ENCODE results near the gene GPR75. TPM values are rescaled to one million over a fixed set of nuclear protein-coding genes. Genes with fewer than 3 reads are reported as not detected.
"Not testable (repeated sequence)": the region's sequence is repeated elsewhere in the genome, so short reads cannot be mapped to it uniquely, and the experiment has no call there.

GPR75 gene
- total RNA-seq, 4 donors from 2014 or later: 1.2 to 4.6 (median 2.8) TPM

DNA sequence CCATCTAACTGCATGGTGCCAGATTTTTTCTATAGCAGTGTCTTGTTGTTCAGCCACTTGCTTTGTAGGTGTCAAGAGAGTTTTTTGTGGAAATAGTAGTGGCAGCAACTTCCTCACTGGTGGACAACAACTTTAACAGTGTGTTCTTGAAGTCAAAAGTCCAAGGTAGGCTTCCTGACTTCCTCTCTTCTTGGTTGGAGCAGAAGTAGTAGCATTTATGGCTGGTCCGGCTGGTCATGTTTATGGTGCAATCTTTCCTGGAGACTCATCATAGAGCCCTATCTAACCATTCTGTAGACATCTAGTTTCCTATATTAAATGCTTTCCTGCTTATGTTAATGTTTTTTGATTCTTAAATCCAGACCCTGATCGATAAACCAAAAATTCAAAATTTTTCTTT, 11.7 kb downstream of the GPR75 start:
- WGBS: 97% methylated on average over 2 of the region's 2 CpGs

GRCh38 chr2:53843595-53843994, 16.2 kb downstream of the GPR75 start:
- no peak for DNase-seq (ENCODE audit: extremely low spot score)
- H3K4me3 ChIP-seq: no peak overlapping the region
- 71% methylated on average over 2 of the region's 2 CpGs for WGBS
- peaks cover 0 to 6% (median 0%) of the 10 kb centered on the region in 4 donors for H3K9me3 ChIP-seq
- intact Hi-C loops (cut with DNase I): no loop called here
- H3K4me1 ChIP-seq: no peaks in the 10 kb centered on the region
- H3K27me3 ChIP-seq: no peaks in the 10 kb centered on the region
- no peak overlapping the region for H3K27ac ChIP-seq (replicated peaks in 1 of 4)
- TF ChIP-seq CTCF (IDR thresholded peaks at IDR 0.05) (no peak), EP300 (IDR thresholded peaks at IDR 0.05) (no peak), POLR2A (IDR thresholded peaks at IDR 0.05; ENCODE audit: low read depth) (no peak), POLR2AphosphoS5 (IDR thresholded peaks at IDR 0.05) (no peak)
- no peaks in the 10 kb centered on the region for H3K36me3 ChIP-seq

More for the DNA sequence above, 11.7 kb downstream of the GPR75 start:
- H3K4me1 ChIP-seq: no peaks in the 10 kb centered on the region
- H3K27ac ChIP-seq (replicated peaks in 1 of 4): no peak overlapping the region
- DNase-seq (ENCODE audit: extremely low spot score): no peak
- no peaks in the 10 kb centered on the region for H3K9me3 ChIP-seq
- H3K4me3 ChIP-seq: no peak overlapping the region
- intact Hi-C loops (cut with DNase I): no loop called here
- TF ChIP-seq POLR2AphosphoS5 (IDR thresholded peaks at IDR 0.05) (no peak), EP300 (IDR thresholded peaks at IDR 0.05) (no peak)
- H3K36me3 ChIP-seq: peaks cover 0 to 6% (median 1%) of the 10 kb centered on the region in 4 donors
- H3K27me3 ChIP-seq: no peaks in the 10 kb centered on the region

DNA sequence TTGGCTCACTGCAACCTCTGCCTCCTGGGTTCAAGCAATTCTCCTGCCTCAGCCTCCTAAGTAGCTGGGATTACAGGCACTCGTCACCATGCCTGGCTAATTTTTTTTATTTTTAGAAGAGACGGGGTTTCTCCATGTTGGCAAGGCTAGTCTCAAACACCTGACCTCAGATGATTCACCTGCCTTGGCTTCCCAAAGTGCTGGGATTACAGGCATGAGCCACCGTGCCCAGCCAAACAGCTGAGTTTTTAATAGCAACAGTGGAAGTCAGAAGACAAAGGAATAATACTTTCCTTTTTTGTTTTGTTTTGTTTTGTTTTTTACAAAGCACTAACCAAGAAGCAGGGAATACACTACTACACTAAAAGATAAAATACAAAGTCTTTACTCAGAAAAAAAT, 16.9 kb downstream of the GPR75 start:
- TF ChIP-seq POLR2AphosphoS5 (IDR thresholded peaks at IDR 0.05) (no peak), EP300 (IDR thresholded peaks at IDR 0.05) (no peak), POLR2A (IDR thresholded peaks at IDR 0.05; ENCODE audit: low read depth) (no peak), CTCF (IDR thresholded peaks at IDR 0.05) (no peak)
- H3K4me3 ChIP-seq: no peak overlapping the region
- DNase-seq (ENCODE audit: extremely low spot score): no peak
- 56% methylated on average over 3 of the region's 3 CpGs for WGBS
- intact Hi-C loops (cut with DNase I): no loop called here
- peaks cover 0 to 6% (median 0%) of the 10 kb centered on the region in 4 donors for H3K9me3 ChIP-seq
- H3K4me1 ChIP-seq: no peaks in the 10 kb centered on the region
- H3K36me3 ChIP-seq: peaks cover 0 to 2% (median 0%) of the 10 kb centered on the region in 4 donors
- H3K27ac ChIP-seq (replicated peaks in 1 of 4): no peak overlapping the region
- no peaks in the 10 kb centered on the region for H3K27me3 ChIP-seq

- WGBS: 91% methylated on average over 7 of the region's 7 CpGs
- not testable (repeated sequence) for DNase-seq (ENCODE audit: extremely low spot score)
Observed at GRCh38 chr2:53841651-53842050, 18.1 kb downstream of the GPR75 start.

DNA sequence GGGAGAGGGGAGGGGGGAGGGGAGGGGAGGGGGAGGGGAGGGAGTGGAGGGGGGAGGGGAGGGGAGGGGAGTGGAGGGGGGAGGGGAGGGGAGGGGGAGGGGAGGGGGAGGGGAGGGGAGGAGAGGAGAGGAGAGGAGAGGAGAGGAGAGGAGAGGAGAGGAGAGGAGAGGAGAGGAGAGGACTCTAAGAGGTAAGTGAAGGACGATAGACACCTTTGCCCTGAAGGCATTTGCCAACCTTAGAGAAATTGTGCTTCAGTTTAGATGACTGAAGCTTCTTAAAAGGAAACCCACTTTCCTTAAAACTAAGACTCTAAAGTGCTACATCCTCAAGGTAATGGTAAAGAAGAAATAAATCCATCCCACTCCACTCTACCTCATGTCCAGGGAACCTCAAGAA, 19.2 kb downstream of the GPR75 start:
- no peaks in the 10 kb centered on the region for H3K27me3 ChIP-seq
- 68% methylated on average over 1 of the region's 1 CpG for WGBS
- no peak overlapping the region for H3K27ac ChIP-seq (replicated peaks in 1 of 4)
- peaks cover 0 to 6% (median 0%) of the 10 kb centered on the region in 4 donors for H3K9me3 ChIP-seq
- H3K4me1 ChIP-seq: no peaks in the 10 kb centered on the region
- H3K36me3 ChIP-seq: peaks cover 0 to 11% (median 2%) of the 10 kb centered on the region in 4 donors
- TF ChIP-seq POLR2AphosphoS5 (IDR thresholded peaks at IDR 0.05) (no peak), CTCF (IDR thresholded peaks at IDR 0.05) (no peak), POLR2A (IDR thresholded peaks at IDR 0.05; ENCODE audit: low read depth) (no peak), EP300 (IDR thresholded peaks at IDR 0.05) (no peak)
- DNase-seq (ENCODE audit: extremely low spot score): no peak
- no peak overlapping the region for H3K4me3 ChIP-seq
- intact Hi-C loops (cut with DNase I): no loop called here

More at GRCh38 chr2:53841651-53842050, 18.1 kb downstream of the GPR75 start:
- H3K27ac ChIP-seq (replicated peaks in 1 of 4); H3K4me1 ChIP-seq; H3K9me3 ChIP-seq; H3K27me3 ChIP-seq; H3K4me3 ChIP-seq; intact Hi-C loops (cut with DNase I): not testable (repeated sequence)
- H3K36me3 ChIP-seq: peaks cover 0 to 11% (median 2%) of the 10 kb centered on the region in 4 donors

GRCh38 chr2:53829980-53830290, 29.8 kb downstream of the GPR75 start:
- intact Hi-C loops (cut with DNase I); DNase-seq (ENCODE audit: extremely low spot score); H3K27me3 ChIP-seq; H3K4me3 ChIP-seq; H3K9me3 ChIP-seq; H3K27ac ChIP-seq (replicated peaks in 1 of 4); H3K36me3 ChIP-seq: not testable (repeated sequence)
- peaks cover 18 to 28% (median 21%) of the 10 kb centered on the region in 4 donors for H3K4me1 ChIP-seq
- WGBS: 94% methylated on average over 4 of the region's 4 CpGs
